Epithelial cell of prostate (primary cell): Measurements from ENCODE around the gene CNGA1.

Source experiments
- DNase-seq: peaks from one replicate; pipeline ENCODE4 v3.0.0-alpha.2; 2011; ENCODE audit warnings: low read depth, low spot score
- H3K27ac ChIP-seq: fragments of 450-650 bp; 2 replicates; pipeline ENCODE4 v1.5.1; 2017; ENCODE audit warnings: mild to moderate bottlenecking

CNGA1 gene

GRCh38 chr4:48016141-48017107 lies at the start of gene CNGA1, which contains the start of gene NIPAL1:
Gene CNGA1, minus strand, starts transcription at chr4:48016681. Its CDS starts 63,992 bp downstream, at chr4:47952689.
Gene NIPAL1, plus strand, starts transcription at chr4:48016772. Its CDS starts 68 bp downstream, at chr4:48016840.
- H3K27ac ChIP-seq = peak within 1 kb of the TSS; percentile 94
- DNase-seq = peak; percentile 62

DNA sequence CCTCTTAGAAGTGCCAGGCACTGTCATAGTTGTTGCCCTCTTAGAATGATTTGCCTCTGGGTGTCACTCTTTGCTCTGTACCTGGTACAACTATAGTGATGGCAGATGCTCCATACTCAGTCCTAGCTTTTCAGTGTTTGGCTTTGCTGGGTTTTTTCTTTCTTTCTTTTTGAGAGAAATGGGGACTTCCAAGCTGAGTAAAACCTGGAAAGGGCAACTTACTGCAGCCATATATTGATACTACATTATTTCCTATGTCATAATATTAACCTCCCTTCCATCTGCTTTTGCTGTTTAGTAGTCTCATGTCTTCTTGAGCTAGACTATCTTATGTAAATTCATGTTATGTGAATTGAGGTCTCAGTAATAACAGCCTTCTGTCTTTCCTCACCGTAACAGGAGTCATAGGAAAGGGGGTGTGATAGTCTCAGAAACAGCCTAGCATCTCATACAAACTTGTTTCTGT lies 49.1 kb upstream of the CNGA1 start:
- no peak overlapping the region for H3K27ac ChIP-seq
- no peak for DNase-seq

DNA sequence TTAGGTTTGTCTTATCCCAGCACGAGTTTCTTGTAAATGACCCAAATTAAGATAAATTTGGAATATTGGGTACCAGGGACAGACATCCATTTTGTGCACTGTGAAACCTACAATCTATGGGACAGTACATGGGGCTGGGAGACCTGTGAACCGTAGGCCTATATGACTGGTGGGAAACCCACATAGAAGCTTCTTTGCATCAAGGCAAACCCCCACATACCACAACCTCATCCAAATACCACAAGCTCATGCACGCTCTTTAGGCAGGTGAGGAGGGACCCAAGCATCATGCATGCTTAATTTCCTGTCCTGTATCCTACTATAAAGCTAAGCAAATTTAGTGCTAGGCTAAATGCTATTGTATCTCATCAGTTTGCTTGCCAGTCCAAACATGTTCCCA lies 47.9 kb upstream of the CNGA1 start:
- DNase-seq = no peak
- H3K27ac ChIP-seq = no peak overlapping the region

DNA sequence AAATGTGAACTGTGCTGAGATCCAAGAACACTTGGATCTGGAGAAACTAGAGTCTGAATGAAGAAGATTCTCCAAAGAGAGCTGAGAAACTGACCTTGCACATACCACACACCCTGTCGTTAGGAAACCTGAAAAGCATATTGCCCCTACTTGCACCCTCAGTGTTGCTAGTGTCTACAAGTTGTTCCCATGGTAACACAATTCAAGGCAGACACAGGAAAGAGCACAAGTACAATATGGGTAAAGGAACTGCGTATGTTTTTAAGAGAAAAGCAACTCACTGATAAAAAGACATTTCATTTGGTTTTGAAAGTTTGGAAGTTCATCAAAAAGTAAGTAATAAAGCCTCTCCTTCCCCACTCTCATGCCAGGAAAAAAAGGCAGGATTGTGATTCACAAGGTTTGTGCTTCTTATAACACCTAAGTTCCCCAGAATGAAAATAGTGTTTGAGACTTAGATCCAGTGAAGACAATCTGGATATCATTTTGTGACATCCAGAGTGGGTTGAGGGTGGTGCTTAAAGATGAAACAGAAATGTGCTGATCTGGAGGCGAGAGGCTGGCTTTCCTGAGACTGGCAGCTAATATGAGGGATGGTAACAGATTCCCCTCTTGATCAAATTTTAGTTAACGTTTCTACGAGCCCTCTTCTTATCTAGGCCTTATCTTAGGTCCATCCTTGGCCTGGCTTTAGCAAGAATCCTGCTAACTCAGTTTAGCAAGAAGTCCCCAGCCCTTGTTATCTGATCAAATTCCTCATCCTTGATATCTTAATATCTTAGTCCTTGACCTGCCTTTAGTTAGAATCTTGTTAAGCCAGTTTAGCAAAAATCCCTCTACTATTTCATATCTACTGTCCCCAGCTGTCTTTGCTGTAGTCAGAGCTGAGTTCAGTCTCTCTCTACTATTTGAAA lies 42.4 kb upstream of the CNGA1 start:
- H3K27ac ChIP-seq = no peak overlapping the region
- no peak for DNase-seq

- H3K27ac ChIP-seq = no peak overlapping the region
- no peak for DNase-seq
These were observed 34.6 kb upstream of the CNGA1 start for GRCh38 chr4:48051078-48051477.

GRCh38 chr4:48049483-48049882 lies 33.0 kb upstream of the CNGA1 start:
- no peak for DNase-seq
- H3K27ac ChIP-seq = no peak overlapping the region

- DNase-seq = no peak
- no peak overlapping the region for H3K27ac ChIP-seq
These were observed 31.4 kb upstream of the CNGA1 start for GRCh38 chr4:48047896-48048295.

GRCh38 chr4:48047421-48047844 lies 31.0 kb upstream of the CNGA1 start:
- DNase-seq = no peak
- H3K27ac ChIP-seq = no peak overlapping the region

- no peak overlapping the region for H3K27ac ChIP-seq
- no peak for DNase-seq
These were observed 29.6 kb upstream of the CNGA1 start for GRCh38 chr4:48046059-48046458.

GRCh38 chr4:48044298-48044697 lies 27.8 kb upstream of the CNGA1 start:
- H3K27ac ChIP-seq = no peak overlapping the region
- DNase-seq = no peak

- no peak overlapping the region for H3K27ac ChIP-seq
- DNase-seq = no peak
These were observed 27.0 kb upstream of the CNGA1 start for GRCh38 chr4:48043504-48043903.

DNA sequence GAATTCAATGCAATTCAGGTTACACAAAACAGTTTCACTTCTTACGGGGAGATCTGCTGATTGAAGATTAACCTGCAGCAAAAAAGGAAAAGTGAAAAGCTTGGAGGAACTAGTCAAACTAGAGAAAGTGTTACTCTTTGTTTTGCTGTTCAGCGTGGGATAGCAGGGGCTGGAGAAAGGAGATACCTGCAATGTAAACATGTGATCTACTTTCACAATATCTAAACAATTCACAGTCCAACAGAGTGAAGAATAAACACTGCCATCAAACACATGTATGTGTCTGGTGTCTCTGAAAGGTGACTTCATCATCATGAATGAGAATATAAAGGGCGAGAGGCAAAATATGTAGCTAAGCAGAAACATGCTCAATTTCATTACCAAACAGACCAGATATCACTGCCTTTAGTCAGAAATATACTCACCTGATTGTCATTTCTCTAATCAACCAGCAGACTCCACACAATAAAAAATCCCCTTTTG lies 26.5 kb upstream of the CNGA1 start:
- H3K27ac ChIP-seq = no peak overlapping the region
- no peak for DNase-seq

GRCh38 chr4:48041535-48042137 lies 25.2 kb upstream of the CNGA1 start:
- no peak overlapping the region for H3K27ac ChIP-seq
- no peak for DNase-seq

- H3K27ac ChIP-seq = no peak overlapping the region
- DNase-seq = no peak
These were observed 23.1 kb upstream of the CNGA1 start for GRCh38 chr4:48039561-48039960.

- DNase-seq = no peak
- H3K27ac ChIP-seq = no peak overlapping the region
These were observed 22.2 kb upstream of the CNGA1 start for GRCh38 chr4:48038666-48039065.

- no peak overlapping the region for H3K27ac ChIP-seq
- no peak for DNase-seq
These were observed 20.6 kb upstream of the CNGA1 start for GRCh38 chr4:48037117-48037462.

- no peak for DNase-seq
These were observed 19.5 kb upstream of the CNGA1 start for GRCh38 chr4:48035952-48036351.

DNA sequence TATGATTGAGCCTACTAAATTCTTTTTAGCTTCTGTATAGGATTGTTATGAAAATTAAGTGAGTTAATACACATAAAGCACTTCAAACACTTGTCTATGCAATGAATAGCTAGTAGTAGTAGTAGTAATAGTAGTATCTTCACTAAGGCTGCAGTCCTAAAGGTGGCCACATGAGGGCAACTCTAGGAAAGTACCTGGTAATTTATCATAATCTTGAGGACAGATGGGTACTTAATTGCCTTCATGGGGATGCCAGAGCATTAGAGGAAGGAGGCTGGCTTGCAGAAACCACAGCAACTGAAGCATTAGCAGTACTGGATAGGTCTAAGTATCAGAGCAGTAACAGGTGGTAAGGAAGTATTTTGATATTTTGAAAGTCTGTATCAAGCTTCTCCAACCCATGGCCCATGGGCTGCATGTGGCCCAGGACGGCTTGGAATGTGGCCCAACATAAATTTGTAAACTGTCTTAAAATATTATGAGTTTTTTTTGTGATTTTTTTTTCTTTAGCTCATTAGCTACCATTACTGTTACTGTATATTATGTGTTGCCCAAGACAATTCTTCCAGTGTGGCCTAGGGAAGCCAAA lies 17.4 kb upstream of the CNGA1 start:
- no peak overlapping the region for H3K27ac ChIP-seq
- DNase-seq = no peak

More at GRCh38 chr4:48035952-48036351, 19.5 kb upstream of the CNGA1 start:
- H3K27ac ChIP-seq = no peak overlapping the region

GRCh38 chr4:48033412-48033811 lies 16.9 kb upstream of the CNGA1 start:
- no peak overlapping the region for H3K27ac ChIP-seq

DNA sequence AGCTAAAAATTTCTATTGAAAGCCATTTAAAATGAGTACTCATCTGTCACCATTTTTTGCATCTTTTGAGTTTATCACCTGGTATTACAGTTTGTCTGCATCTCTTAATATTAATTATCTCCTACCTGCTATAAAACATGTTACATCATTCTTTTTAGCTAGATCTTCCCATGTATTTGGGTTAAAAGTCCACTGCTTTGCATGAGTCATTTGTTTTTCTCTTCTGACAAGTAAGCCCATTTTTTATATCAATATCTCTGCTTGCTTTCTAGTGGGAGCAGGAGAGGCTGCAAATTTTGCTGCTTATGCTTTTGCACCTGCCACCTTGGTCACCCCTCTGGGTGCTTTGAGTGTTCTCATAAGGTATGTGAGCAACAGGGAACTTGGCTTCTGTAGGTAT lies 16.2 kb upstream of the CNGA1 start:
- no peak overlapping the region for H3K27ac ChIP-seq
- DNase-seq = no peak

More at GRCh38 chr4:48033412-48033811, 16.9 kb upstream of the CNGA1 start:
- no peak for DNase-seq
